Adrenal gland (tissue), 5 donors: ENCODE results near the gene NUBP2.

ENCODE experiments used
- POLR2A ChIP-seq, 2 donors: fragments of 450-650 bp; IDR thresholded peaks; one replicate each; pipeline ENCODE4 v1.6.1; 2017; ENCODE audit warnings: antibody characterized with exemption in 2 of 2, mild to moderate bottlenecking in 2 of 2, moderate library complexity in 1 of 2
- TF ChIP-seq, protein P1 (sequence below), 6 experiments: fragments of 450-650 bp in 4 of 6; fragments of 200-600 bp in 2 of 6; sonication (generic) in 1 of 6; IDR thresholded peaks; 1 replicate in 5 of 6; 2 replicates in 1 of 6; pipeline versions ENCODE4 v1.5.1 to v1.8.0; 2016 to 2021; ENCODE audit warnings: antibody characterized with exemption in 6 of 6, mild to moderate bottlenecking in 2 of 6, moderate library complexity in 1 of 6
- donor health status: DM: no; HTN: no; CAD: no.

- TF ChIP-seq, protein P1, sequence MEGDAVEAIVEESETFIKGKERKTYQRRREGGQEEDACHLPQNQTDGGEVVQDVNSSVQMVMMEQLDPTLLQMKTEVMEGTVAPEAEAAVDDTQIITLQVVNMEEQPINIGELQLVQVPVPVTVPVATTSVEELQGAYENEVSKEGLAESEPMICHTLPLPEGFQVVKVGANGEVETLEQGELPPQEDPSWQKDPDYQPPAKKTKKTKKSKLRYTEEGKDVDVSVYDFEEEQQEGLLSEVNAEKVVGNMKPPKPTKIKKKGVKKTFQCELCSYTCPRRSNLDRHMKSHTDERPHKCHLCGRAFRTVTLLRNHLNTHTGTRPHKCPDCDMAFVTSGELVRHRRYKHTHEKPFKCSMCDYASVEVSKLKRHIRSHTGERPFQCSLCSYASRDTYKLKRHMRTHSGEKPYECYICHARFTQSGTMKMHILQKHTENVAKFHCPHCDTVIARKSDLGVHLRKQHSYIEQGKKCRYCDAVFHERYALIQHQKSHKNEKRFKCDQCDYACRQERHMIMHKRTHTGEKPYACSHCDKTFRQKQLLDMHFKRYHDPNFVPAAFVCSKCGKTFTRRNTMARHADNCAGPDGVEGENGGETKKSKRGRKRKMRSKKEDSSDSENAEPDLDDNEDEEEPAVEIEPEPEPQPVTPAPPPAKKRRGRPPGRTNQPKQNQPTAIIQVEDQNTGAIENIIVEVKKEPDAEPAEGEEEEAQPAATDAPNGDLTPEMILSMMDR (IDR thresholded peaks at IDR 0.05) = no peak
- no peak for TF ChIP-seq POLR2A (IDR thresholded peaks at IDR 0.05)
These were observed 6.9 kb downstream of the NUBP2 start for GRCh38 chr16:1789643-1790045.
